ENCODE data around the gene ACTR3.

The ACTR3 gene

DNA sequence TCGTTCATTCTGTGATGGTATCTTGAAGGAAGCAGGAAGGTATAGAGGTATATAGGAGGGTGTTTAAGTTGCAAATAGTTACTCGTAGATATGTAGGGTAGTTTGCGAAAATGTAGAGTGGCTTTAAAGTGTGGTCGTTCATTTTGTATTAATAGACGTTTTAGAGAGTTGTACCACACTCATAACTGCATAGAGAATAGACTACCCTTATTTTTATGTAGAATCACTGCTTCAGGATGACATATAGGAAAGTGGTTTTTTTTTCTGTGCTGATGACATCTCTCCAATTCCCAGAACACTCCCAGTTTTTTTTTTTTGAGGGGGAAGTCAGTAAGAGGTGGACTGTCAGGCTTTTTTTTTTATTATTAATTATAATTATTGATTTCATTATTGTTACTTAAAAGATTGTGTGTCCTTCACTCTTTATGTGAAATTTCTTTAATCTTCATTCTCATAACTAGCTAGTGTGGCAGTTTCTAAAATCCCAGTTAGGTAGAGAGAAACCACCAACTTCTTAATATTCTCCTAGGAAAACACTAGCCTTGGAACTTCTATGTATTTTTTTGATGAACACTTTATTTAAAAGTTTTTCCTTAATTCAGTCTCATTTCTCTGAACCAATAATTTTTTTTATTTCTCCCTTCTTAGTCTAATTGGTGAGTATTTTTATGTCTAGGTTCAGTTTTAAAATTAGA is 1.5 kb downstream of the ACTR3 start:
- peaks cover 92% of the 10 kb centered on the region for H3K36me3 ChIP-seq (ENCODE audit: control insufficient read depth, low read length)
- peaks cover 69% of the 10 kb centered on the region for H3K4me1 ChIP-seq (ENCODE audit: control insufficient read depth, low read length)
- peak overlapping the region; percentile 90 for H3K4me3 ChIP-seq (ENCODE audit: low read length)
- peak overlapping the region; percentile 93 for H3K27ac ChIP-seq (ENCODE audit: low read depth, low read length)
- peaks cover 33% of the 10 kb centered on the region for H3F3A ChIP-seq (ENCODE audit: control insufficient read depth, insufficient read depth)
- H3K9me2 ChIP-seq (replicated peaks; ENCODE audit: control insufficient read depth, low read length) = no peaks in the 10 kb centered on the region
- H3K4me2 ChIP-seq (ENCODE audit: low read length) = peak overlapping the region; percentile 81
- H3K79me2 ChIP-seq (ENCODE audit: control insufficient read depth, low read length) = peaks cover 97% of the 10 kb centered on the region
- no peaks in the 10 kb centered on the region for H3K9me3 ChIP-seq (ENCODE audit: control insufficient read depth, insufficient read depth, low read length)
- no peaks in the 10 kb centered on the region for H3K27me3 ChIP-seq (ENCODE audit: control insufficient read depth, low read length)
- H4K20me1 ChIP-seq (ENCODE audit: control insufficient read depth, insufficient read depth, low read depth, low read length) = peaks cover 24% of the 10 kb centered on the region
- no peak for TF ChIP-seq EZH2phosphoT487 (IDR thresholded peaks at IDR 0.05; ENCODE audit: borderline replicate concordance, low read length)
- TF ChIP-seq, protein P1, sequence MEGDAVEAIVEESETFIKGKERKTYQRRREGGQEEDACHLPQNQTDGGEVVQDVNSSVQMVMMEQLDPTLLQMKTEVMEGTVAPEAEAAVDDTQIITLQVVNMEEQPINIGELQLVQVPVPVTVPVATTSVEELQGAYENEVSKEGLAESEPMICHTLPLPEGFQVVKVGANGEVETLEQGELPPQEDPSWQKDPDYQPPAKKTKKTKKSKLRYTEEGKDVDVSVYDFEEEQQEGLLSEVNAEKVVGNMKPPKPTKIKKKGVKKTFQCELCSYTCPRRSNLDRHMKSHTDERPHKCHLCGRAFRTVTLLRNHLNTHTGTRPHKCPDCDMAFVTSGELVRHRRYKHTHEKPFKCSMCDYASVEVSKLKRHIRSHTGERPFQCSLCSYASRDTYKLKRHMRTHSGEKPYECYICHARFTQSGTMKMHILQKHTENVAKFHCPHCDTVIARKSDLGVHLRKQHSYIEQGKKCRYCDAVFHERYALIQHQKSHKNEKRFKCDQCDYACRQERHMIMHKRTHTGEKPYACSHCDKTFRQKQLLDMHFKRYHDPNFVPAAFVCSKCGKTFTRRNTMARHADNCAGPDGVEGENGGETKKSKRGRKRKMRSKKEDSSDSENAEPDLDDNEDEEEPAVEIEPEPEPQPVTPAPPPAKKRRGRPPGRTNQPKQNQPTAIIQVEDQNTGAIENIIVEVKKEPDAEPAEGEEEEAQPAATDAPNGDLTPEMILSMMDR (IDR thresholded peaks at IDR 0.05; ENCODE audit: low read depth, low read length, poor library complexity, severe bottlenecking) = no peak

DNA sequence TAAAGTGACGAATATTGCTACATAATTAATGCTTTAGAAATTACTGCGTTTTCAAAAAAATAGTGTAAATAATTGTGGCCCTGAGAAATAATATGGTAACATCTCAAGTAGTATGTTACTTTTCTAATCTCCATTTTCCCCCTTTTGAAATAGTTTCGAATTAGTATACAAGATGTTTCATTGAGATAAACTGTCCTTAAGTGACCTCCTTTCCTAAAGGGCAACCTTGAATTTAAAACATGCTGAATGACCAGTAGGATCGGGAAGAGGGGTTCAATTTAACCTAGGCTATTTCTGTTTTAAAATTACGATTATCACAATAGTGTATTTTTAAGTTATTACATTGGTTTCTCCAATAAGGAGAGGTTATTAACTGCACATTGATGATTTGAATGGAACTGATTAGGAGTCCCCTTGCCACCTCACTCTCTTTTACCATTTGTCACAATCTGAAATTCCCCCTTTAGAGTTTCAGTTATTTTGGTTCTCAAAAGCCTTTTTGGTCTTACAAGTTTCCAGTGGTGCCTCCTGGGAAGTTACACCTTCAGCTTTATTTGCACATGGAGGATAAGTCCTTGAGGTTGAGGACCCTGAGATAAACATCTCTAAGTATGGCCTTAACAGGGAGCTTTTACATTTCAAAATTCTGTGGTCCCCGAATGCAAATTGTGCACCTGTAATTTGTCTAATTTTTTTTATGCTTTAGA is 2.3 kb downstream of the ACTR3 start:
- Histone ChIP-seq H3K27ac (ENCODE audit: low read depth, low read length) (peak overlapping the region; percentile 93), H3K79me2 (ENCODE audit: control insufficient read depth, low read length) (peaks cover 97% of the 10 kb centered on the region), H3K36me3 (ENCODE audit: control insufficient read depth, low read length) (peaks cover 92% of the 10 kb centered on the region), H3K9me3 (ENCODE audit: control insufficient read depth, insufficient read depth, low read length) (no peaks in the 10 kb centered on the region), H4K20me1 (ENCODE audit: control insufficient read depth, insufficient read depth, low read depth, low read length) (peaks cover 30% of the 10 kb centered on the region), H3K4me2 (ENCODE audit: low read length) (peak overlapping the region; percentile 81), H3K27me3 (ENCODE audit: control insufficient read depth, low read length) (no peaks in the 10 kb centered on the region), H3K9me2 (replicated peaks; ENCODE audit: control insufficient read depth, low read length) (no peaks in the 10 kb centered on the region), H3K4me3 (ENCODE audit: low read length) (peak overlapping the region; percentile 90), H3F3A (ENCODE audit: control insufficient read depth, insufficient read depth) (peaks cover 27% of the 10 kb centered on the region), H3K4me1 (ENCODE audit: control insufficient read depth, low read length) (peaks cover 69% of the 10 kb centered on the region)
- no peak for TF ChIP-seq EZH2phosphoT487 (IDR thresholded peaks at IDR 0.05; ENCODE audit: borderline replicate concordance, low read length)
- TF ChIP-seq, protein P1 (IDR thresholded peaks at IDR 0.05; ENCODE audit: low read depth, low read length, poor library complexity, severe bottlenecking) = no peak

DNA sequence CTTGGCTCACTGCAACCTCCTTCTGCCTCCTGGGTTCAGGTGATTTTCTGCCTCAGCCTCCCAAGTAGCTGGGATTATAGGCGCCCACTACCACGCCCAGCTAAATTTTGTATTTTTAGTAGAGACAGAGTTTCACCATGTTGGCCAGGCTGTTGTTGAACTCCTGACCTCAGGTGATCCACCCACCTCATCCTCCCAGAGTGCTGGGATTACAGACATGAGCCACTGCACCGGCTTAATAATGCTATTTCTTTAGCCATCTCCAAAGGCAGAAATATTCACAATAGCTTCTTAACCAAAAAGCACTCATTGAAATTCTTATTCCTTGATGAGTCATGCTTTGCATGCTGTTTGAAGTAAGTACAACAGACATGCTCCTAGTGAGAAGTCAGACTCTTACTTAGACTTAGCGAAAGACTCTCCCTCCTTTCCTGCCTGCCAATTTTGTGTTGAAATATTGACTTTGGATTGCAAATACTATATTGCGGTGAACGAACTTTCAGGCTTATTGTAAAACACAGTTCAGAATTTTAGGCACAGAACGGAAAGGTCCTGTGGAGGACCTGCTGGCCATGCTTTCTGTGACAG is 4.4 kb downstream of the ACTR3 start:
- TF ChIP-seq EZH2phosphoT487 (IDR thresholded peaks at IDR 0.05; ENCODE audit: borderline replicate concordance, low read length) = no peak
- TF ChIP-seq, protein P1 (IDR thresholded peaks at IDR 0.05; ENCODE audit: low read depth, low read length, poor library complexity, severe bottlenecking) = no peak
- H3K9me2 ChIP-seq (replicated peaks; ENCODE audit: control insufficient read depth, low read length) = no peaks in the 10 kb centered on the region
- H3K79me2 ChIP-seq (ENCODE audit: control insufficient read depth, low read length) = peaks cover 97% of the 10 kb centered on the region
- peak overlapping the region; percentile 93; the same call in 1 of the 2 replicates for H3K27ac ChIP-seq (ENCODE audit: low read depth, low read length)
- H3K4me2 ChIP-seq (ENCODE audit: low read length) = peak overlapping the region; percentile 81
- H3K4me1 ChIP-seq (ENCODE audit: control insufficient read depth, low read length) = peaks cover 76% of the 10 kb centered on the region
- H3K9me3 ChIP-seq (ENCODE audit: control insufficient read depth, insufficient read depth, low read length) = no peaks in the 10 kb centered on the region
- peaks cover 85% of the 10 kb centered on the region for H3K36me3 ChIP-seq (ENCODE audit: control insufficient read depth, low read length)
- H3K4me3 ChIP-seq (ENCODE audit: low read length) = peak overlapping the region; percentile 90
- peaks cover 42% of the 10 kb centered on the region for H4K20me1 ChIP-seq (ENCODE audit: control insufficient read depth, insufficient read depth, low read depth, low read length)
- H3K27me3 ChIP-seq (ENCODE audit: control insufficient read depth, low read length) = no peaks in the 10 kb centered on the region
- H3F3A ChIP-seq (ENCODE audit: control insufficient read depth, insufficient read depth) = peaks cover 9% of the 10 kb centered on the region
